ENCODE measurements around the gene PCCB. TPM values are rescaled to one million over a fixed set of nuclear protein-coding genes. Genes with fewer than 3 reads are reported as not detected.
"Not testable (repeated sequence)": the region's sequence is repeated elsewhere in the genome, so short reads cannot be mapped to it uniquely, and the experiment has no call there.

Gene PCCB
- total and polyA plus RNA-seq, 5 donors from 2014 or later, result 10.5 to 27.9 (median 21.6) TPM

- peaks cover 66% of the 10 kb centered on the region for H3K36me3 Mint-ChIP-seq
- no peak overlapping the region for H3K27ac Mint-ChIP-seq
- no peak overlapping the region for H3K27ac ChIP-seq (ENCODE audit: insufficient read depth, low read length, poor library complexity, severe bottlenecking)
- H3K27me3 ChIP-seq (ENCODE audit: control insufficient read depth, insufficient read depth, low read length), result no peaks in the 10 kb centered on the region
- H3K4me3 ChIP-seq (ENCODE audit: low read depth, low read length), result no peak overlapping the region
- no peaks in the 10 kb centered on the region for H3K27me3 Mint-ChIP-seq
- peaks cover 42% of the 10 kb centered on the region for H3K36me3 ChIP-seq (ENCODE audit: control insufficient read depth, insufficient read depth, low read length)
- peaks cover 17 to 22% of the 10 kb centered on the region in 2 experiments for H3K9me3 ChIP-seq (ENCODE audit: control insufficient read depth in 2 of 2, low read length in 2 of 2)
- H3K9me3 Mint-ChIP-seq, result peaks cover 0 to 28% (median 18%) of the 10 kb centered on the region in 7 donors
- no peak overlapping the region for H3K4me3 Mint-ChIP-seq
- ATAC-seq (ENCODE audit: low read depth in 2 of 2), result no peak
- no peaks in the 10 kb centered on the region for H3K4me1 ChIP-seq (ENCODE audit: control insufficient read depth, insufficient read depth, low read length, poor library complexity, severe bottlenecking)
- H3K4me1 Mint-ChIP-seq, result no peaks in the 10 kb centered on the region
- no peak for DNase-seq
Observed at GRCh38 chr3:136326316-136326715, 76.2 kb downstream of the PCCB start.

- Mint-ChIP-seq H3K27ac (peak overlapping the region in 1 of 3 donors; percentile 38), H3K4me1 (peaks cover 0 to 3% (median 1%) of the 10 kb centered on the region in 4 donors), H3K9me3 (peaks cover 0 to 15% (median 6%) of the 10 kb centered on the region in 7 donors), H3K4me3 (no peak overlapping the region), H3K36me3 (peaks cover 62% of the 10 kb centered on the region), H3K27me3 (no peaks in the 10 kb centered on the region)
- H3K4me1 ChIP-seq (ENCODE audit: control insufficient read depth, insufficient read depth, low read length, poor library complexity, severe bottlenecking), result no peaks in the 10 kb centered on the region
- H3K27ac ChIP-seq (ENCODE audit: insufficient read depth, low read length, poor library complexity, severe bottlenecking), result no peak overlapping the region
- ATAC-seq (ENCODE audit: low read depth in 2 of 2) (no peak), DNase-seq (no peak)
- peaks cover 38% of the 10 kb centered on the region for H3K36me3 ChIP-seq (ENCODE audit: control insufficient read depth, insufficient read depth, low read length)
- H3K9me3 ChIP-seq (ENCODE audit: control insufficient read depth in 2 of 2, low read length in 2 of 2), result peaks cover 6 to 9% of the 10 kb centered on the region in 2 experiments
- H3K4me3 ChIP-seq (ENCODE audit: low read depth, low read length), result no peak overlapping the region
- H3K27me3 ChIP-seq (ENCODE audit: control insufficient read depth, insufficient read depth, low read length), result no peaks in the 10 kb centered on the region
Observed at GRCh38 chr3:136327671-136328070, 77.5 kb downstream of the PCCB start.

GRCh38 chr3:136329593-136329992 is 79.5 kb downstream of the PCCB start:
- no peak for ATAC-seq (ENCODE audit: low read depth in 2 of 2)
- Mint-ChIP-seq H3K4me1 (peaks cover 0 to 9% (median 3%) of the 10 kb centered on the region in 4 donors), H3K9me3 (peaks cover 0 to 4% (median 0%) of the 10 kb centered on the region in 7 donors), H3K27ac (peak overlapping the region in 1 of 3 donors; percentile 66), H3K36me3 (peaks cover 53% of the 10 kb centered on the region), H3K27me3 (no peaks in the 10 kb centered on the region), H3K4me3 (no peak overlapping the region)
- no peak for DNase-seq
- peaks cover 38% of the 10 kb centered on the region for H3K36me3 ChIP-seq (ENCODE audit: control insufficient read depth, insufficient read depth, low read length)
- H3K4me3 ChIP-seq (ENCODE audit: low read depth, low read length), result no peak overlapping the region
- H3K4me1 ChIP-seq (ENCODE audit: control insufficient read depth, insufficient read depth, low read length, poor library complexity, severe bottlenecking), result no peaks in the 10 kb centered on the region
- no peak overlapping the region for H3K27ac ChIP-seq (ENCODE audit: insufficient read depth, low read length, poor library complexity, severe bottlenecking)
- H3K27me3 ChIP-seq (ENCODE audit: control insufficient read depth, insufficient read depth, low read length), result no peaks in the 10 kb centered on the region
- H3K9me3 ChIP-seq (ENCODE audit: control insufficient read depth in 2 of 2, low read length in 2 of 2), result no peaks in the 10 kb centered on the region

- Histone ChIP-seq H3K4me3 (ENCODE audit: low read depth, low read length) (no peak overlapping the region), H3K27me3 (ENCODE audit: control insufficient read depth, insufficient read depth, low read length) (no peaks in the 10 kb centered on the region), H3K27ac (ENCODE audit: insufficient read depth, low read length, poor library complexity, severe bottlenecking) (no peak overlapping the region), H3K36me3 (ENCODE audit: control insufficient read depth, insufficient read depth, low read length) (peaks cover 44% of the 10 kb centered on the region), H3K9me3 (ENCODE audit: control insufficient read depth in 2 of 2, low read length in 2 of 2) (no peaks in the 10 kb centered on the region), H3K4me1 (ENCODE audit: control insufficient read depth, insufficient read depth, low read length, poor library complexity, severe bottlenecking) (no peaks in the 10 kb centered on the region)
- ATAC-seq (ENCODE audit: low read depth in 2 of 2) (no peak), DNase-seq (no peak)
- peaks cover 0 to 9% (median 3%) of the 10 kb centered on the region in 4 donors for H3K4me1 Mint-ChIP-seq
- H3K36me3 Mint-ChIP-seq, result peaks cover 59% of the 10 kb centered on the region
- peaks cover 0 to 4% (median 0%) of the 10 kb centered on the region in 7 donors for H3K9me3 Mint-ChIP-seq
- H3K27ac Mint-ChIP-seq, result no peak overlapping the region
- H3K4me3 Mint-ChIP-seq, result no peak overlapping the region
- no peaks in the 10 kb centered on the region for H3K27me3 Mint-ChIP-seq
Observed at GRCh38 chr3:136330900-136331299, 80.8 kb downstream of the PCCB start.

GRCh38 chr3:136332302-136332701 is 82.2 kb downstream of the PCCB start:
- H3K27ac ChIP-seq (ENCODE audit: insufficient read depth, low read length, poor library complexity, severe bottlenecking), result no peak overlapping the region
- ATAC-seq (ENCODE audit: low read depth in 2 of 2) (no peak), DNase-seq (no peak)
- no peaks in the 10 kb centered on the region for H3K9me3 Mint-ChIP-seq
- peaks cover 41% of the 10 kb centered on the region for H3K36me3 ChIP-seq (ENCODE audit: control insufficient read depth, insufficient read depth, low read length)
- no peaks in the 10 kb centered on the region for H3K9me3 ChIP-seq (ENCODE audit: control insufficient read depth in 2 of 2, low read length in 2 of 2)
- H3K27me3 ChIP-seq (ENCODE audit: control insufficient read depth, insufficient read depth, low read length), result no peaks in the 10 kb centered on the region
- H3K4me1 Mint-ChIP-seq, result peaks cover 0 to 9% (median 3%) of the 10 kb centered on the region in 4 donors
- no peaks in the 10 kb centered on the region for H3K4me1 ChIP-seq (ENCODE audit: control insufficient read depth, insufficient read depth, low read length, poor library complexity, severe bottlenecking)
- H3K27ac Mint-ChIP-seq, result peak overlapping the region in 2 of 3 donors; percentile 10 to 76
- H3K4me3 ChIP-seq (ENCODE audit: low read depth, low read length), result no peak overlapping the region
- no peak overlapping the region for H3K4me3 Mint-ChIP-seq
- H3K36me3 Mint-ChIP-seq, result peaks cover 52% of the 10 kb centered on the region
- no peaks in the 10 kb centered on the region for H3K27me3 Mint-ChIP-seq

- H3K4me1 Mint-ChIP-seq, result peaks cover 0 to 9% (median 3%) of the 10 kb centered on the region in 4 donors
- no peak overlapping the region for H3K27ac ChIP-seq (ENCODE audit: insufficient read depth, low read length, poor library complexity, severe bottlenecking)
- no peaks in the 10 kb centered on the region for H3K4me1 ChIP-seq (ENCODE audit: control insufficient read depth, insufficient read depth, low read length, poor library complexity, severe bottlenecking)
- DNase-seq (no peak), ATAC-seq (ENCODE audit: low read depth in 2 of 2) (no peak)
- peaks cover 52% of the 10 kb centered on the region for H3K36me3 Mint-ChIP-seq
- peak overlapping the region in 2 of 3 donors; percentile 10 to 76 for H3K27ac Mint-ChIP-seq
- no peak overlapping the region for H3K4me3 Mint-ChIP-seq
- H3K9me3 ChIP-seq (ENCODE audit: control insufficient read depth in 2 of 2, low read length in 2 of 2), result no peaks in the 10 kb centered on the region
- no peaks in the 10 kb centered on the region for H3K27me3 Mint-ChIP-seq
- no peaks in the 10 kb centered on the region for H3K27me3 ChIP-seq (ENCODE audit: control insufficient read depth, insufficient read depth, low read length)
- H3K4me3 ChIP-seq (ENCODE audit: low read depth, low read length), result no peak overlapping the region
- no peaks in the 10 kb centered on the region for H3K9me3 Mint-ChIP-seq
- H3K36me3 ChIP-seq (ENCODE audit: control insufficient read depth, insufficient read depth, low read length), result peaks cover 40% of the 10 kb centered on the region
Observed at GRCh38 chr3:136332776-136333175, 82.6 kb downstream of the PCCB start.

GRCh38 chr3:136334209-136334608 is 84.1 kb downstream of the PCCB start:
- H3K36me3 ChIP-seq (ENCODE audit: control insufficient read depth, insufficient read depth, low read length), result peaks cover 41% of the 10 kb centered on the region
- H3K4me1 Mint-ChIP-seq, result peaks cover 0 to 9% (median 6%) of the 10 kb centered on the region in 4 donors
- H3K27me3 ChIP-seq (ENCODE audit: control insufficient read depth, insufficient read depth, low read length), result no peaks in the 10 kb centered on the region
- H3K27ac ChIP-seq (ENCODE audit: insufficient read depth, low read length, poor library complexity, severe bottlenecking), result no peak overlapping the region
- peaks cover 45% of the 10 kb centered on the region for H3K36me3 Mint-ChIP-seq
- no peaks in the 10 kb centered on the region for H3K4me1 ChIP-seq (ENCODE audit: control insufficient read depth, insufficient read depth, low read length, poor library complexity, severe bottlenecking)
- no peak overlapping the region for H3K4me3 ChIP-seq (ENCODE audit: low read depth, low read length)
- H3K27ac Mint-ChIP-seq, result peak overlapping the region in 2 of 3 donors; percentile 72 to 78
- H3K4me3 Mint-ChIP-seq, result no peak overlapping the region
- no peaks in the 10 kb centered on the region for H3K9me3 Mint-ChIP-seq
- no peak for ATAC-seq (ENCODE audit: low read depth in 2 of 2)
- H3K27me3 Mint-ChIP-seq, result no peaks in the 10 kb centered on the region
- H3K9me3 ChIP-seq (ENCODE audit: control insufficient read depth in 2 of 2, low read length in 2 of 2), result no peaks in the 10 kb centered on the region
- no peak for DNase-seq

GRCh38 chr3:136334726-136335125 is 84.6 kb downstream of the PCCB start:
- not testable (repeated sequence) for H3K27ac ChIP-seq (ENCODE audit: insufficient read depth, low read length, poor library complexity, severe bottlenecking); H3K9me3 Mint-ChIP-seq; ATAC-seq (ENCODE audit: low read depth in 2 of 2); H3K4me3 ChIP-seq (ENCODE audit: low read depth, low read length); DNase-seq; H3K4me1 Mint-ChIP-seq; H3K9me3 ChIP-seq (ENCODE audit: control insufficient read depth in 2 of 2, low read length in 2 of 2); H3K4me3 Mint-ChIP-seq; H3K4me1 ChIP-seq (ENCODE audit: control insufficient read depth, insufficient read depth, low read length, poor library complexity, severe bottlenecking); H3K27me3 ChIP-seq (ENCODE audit: control insufficient read depth, insufficient read depth, low read length); H3K27me3 Mint-ChIP-seq
- H3K36me3 ChIP-seq (ENCODE audit: control insufficient read depth, insufficient read depth, low read length), result peaks cover 39% of the 10 kb centered on the region
- H3K27ac Mint-ChIP-seq, result peak overlapping the region in 1 of 3 donors; percentile 72
- peaks cover 43% of the 10 kb centered on the region for H3K36me3 Mint-ChIP-seq
